CD4-positive, alpha-beta T cell (primary cell): ENCODE results near the gene OCA2. TPM values are rescaled to one million over a fixed set of nuclear protein-coding genes. Genes with fewer than 3 reads are reported as not detected.

ENCODE experiments used
- ATAC-seq: fragments of 200-7000 bp; cut with Tn5 transposase; one replicate; pipeline ENCODE4 v1.10.0; 2022; ENCODE audit warnings: mild to moderate bottlenecking; ENCODE audit not compliant: poor library complexity
- CTCF ChIA-PET: fragments of 350-600 bp; sonication (Branson Sonifier 250); formaldehyde crosslinking; loops from one replicate; lab custom pipeline; 2021; ENCODE audit warnings: antibody characterized with exemption, inconsistent platforms; lab: Charles Lee
- POLR2A ChIA-PET: fragments of 350-600 bp; sonication (Branson Sonifier 250); formaldehyde crosslinking; loops from one replicate; lab custom pipeline; 2021; ENCODE audit warnings: antibody characterized with exemption, inconsistent platforms; lab: Charles Lee
- DNase-seq, 14 experiments: peaks; one replicate each; pipeline ENCODE4 v3.0.0-alpha.2; 2013 to 2020; ENCODE audit warnings: mixed read lengths in 2 of 14
- H3K27ac ChIP-seq, 2 donors: one replicate each; pipeline versions ENCODE4 v1.5.1 to v1.7.0; 2013; ENCODE audit warnings: low read length in 2 of 2, low read depth in 1 of 2, mild to moderate bottlenecking in 1 of 2
- H3K27me3 ChIP-seq, 2 experiments: 1 replicate in 1 of 2; 2 replicates in 1 of 2; pipeline versions ENCODE4 v1.6.1 to v1.7.0; 2013; ENCODE audit warnings: low read length in 2 of 2, control low read depth in 1 of 2, mild to moderate bottlenecking in 1 of 2, moderate library complexity in 1 of 2; ENCODE audit not compliant: insufficient read depth in 2 of 2, control insufficient read depth in 1 of 2
- H3K36me3 ChIP-seq: one replicate; pipeline ENCODE4 v1.6.1; 2013; ENCODE audit warnings: low read length, control low read depth; ENCODE audit not compliant: insufficient read depth
- H3K4me1 ChIP-seq: one replicate; pipeline ENCODE4 v1.6.1; 2013; ENCODE audit warnings: low read length, control low read depth; ENCODE audit not compliant: insufficient read depth
- H3K4me3 ChIP-seq: one replicate; pipeline ENCODE4 v1.5.1; 2013; ENCODE audit warnings: mild to moderate bottlenecking, low read length, moderate library complexity
- H3K9me3 ChIP-seq, 2 experiments: 1 replicate in 1 of 2; 2 replicates in 1 of 2; pipeline versions ENCODE4 v1.6.1 to v1.7.0; 2013; ENCODE audit warnings: low read length in 2 of 2, mild to moderate bottlenecking in 2 of 2, control low read depth in 1 of 2, moderate library complexity in 1 of 2; ENCODE audit not compliant: control insufficient read depth in 1 of 2, insufficient read depth in 1 of 2
- H3K27ac Mint-ChIP-seq: one replicate; pipeline ENCODE4 v1.8.0; 2020; ENCODE audit warnings: mixed read lengths
- H3K27me3 Mint-ChIP-seq: one replicate; pipeline ENCODE4 v1.8.0; 2021; ENCODE audit warnings: mixed read lengths
- H3K36me3 Mint-ChIP-seq: one replicate; pipeline ENCODE4 v1.8.0; 2021; ENCODE audit warnings: low read depth, mixed read lengths
- H3K4me1 Mint-ChIP-seq: one replicate; pipeline ENCODE4 v1.8.0; 2021; ENCODE audit warnings: low read depth, mixed read lengths
- H3K4me3 Mint-ChIP-seq: one replicate; pipeline ENCODE4 v1.8.0; 2020; ENCODE audit warnings: mild to moderate bottlenecking, mixed read lengths
- H3K9me3 Mint-ChIP-seq: one replicate; pipeline ENCODE4 v1.8.0; 2020; ENCODE audit warnings: mixed read lengths
- CTCF ChIP-seq: fragments of 200-600 bp; IDR thresholded peaks from one replicate; pipeline ENCODE4 v1.8.0; 2022; ENCODE audit warnings: antibody characterized with exemption, mild to moderate bottlenecking
- intact Hi-C, 2 experiments: fragments of 100-400 bp; cut with DNase I in 1 of 2; cut with micrococcal nuclease in 1 of 2; formaldehyde crosslinking; loops; one replicate each; pipeline versions ENCODE4 v1.15.1 to v1.9.0; 2023 to 2025; cut with DNase I, micrococcal nuclease
- total RNA-seq, 174 experiments: library from RNA in 2 of 174; stranded (reverse) in 2 of 174; gene quantifications; one replicate each; pipeline ENCODE4 v1.2.3 and lab custom pipeline; 2021 to 2026

The OCA2 gene
- total RNA-seq, 2 experiments from 2014 or later: not detected

DNA sequence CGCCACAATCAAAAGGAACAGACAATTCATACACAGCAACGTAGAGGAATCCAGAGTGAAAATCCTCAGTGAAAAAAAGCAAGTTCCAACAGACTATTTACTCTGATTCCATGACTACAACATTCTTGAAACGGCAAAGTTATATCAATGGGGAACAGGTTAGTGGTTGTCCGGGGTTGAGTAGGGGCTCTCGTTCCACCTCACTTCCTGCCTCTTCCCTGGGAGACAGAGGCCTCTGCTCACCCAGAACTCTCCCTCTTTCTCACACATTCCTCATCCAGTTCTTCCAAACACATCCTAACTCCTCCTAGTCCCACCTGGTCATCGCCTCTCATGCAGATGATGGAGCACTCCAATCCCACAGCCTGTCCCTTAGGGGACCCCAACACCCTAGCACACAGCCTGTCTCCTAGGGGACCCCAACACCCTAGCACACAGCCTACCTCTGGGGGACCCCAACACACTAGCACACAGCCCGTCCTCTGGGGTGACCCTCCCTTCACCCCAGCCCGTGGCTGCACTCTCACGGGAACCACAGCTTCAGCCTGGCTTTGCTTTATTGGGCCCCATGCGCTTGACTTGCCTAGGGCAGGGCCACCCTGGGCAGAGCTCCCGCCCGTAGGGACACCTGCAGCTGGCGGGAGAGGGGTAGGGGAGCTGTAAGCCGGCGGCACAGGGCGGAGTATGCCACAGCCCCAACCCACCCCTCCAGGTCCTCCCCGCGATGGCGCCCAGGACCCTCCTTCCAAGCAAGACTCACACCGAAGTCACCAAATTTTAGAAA, 5.2 kb downstream of the OCA2 start:
- DNase-seq (no peak), ATAC-seq (no peak)
- peaks cover 28 to 39% of the 10 kb centered on the region in 2 experiments for H3K9me3 ChIP-seq
- no peak overlapping the region for H3K27ac ChIP-seq
- ChIA-PET POLR2A (interaction anchor here (1.3 kb wide), 1 partner anchor 14 kb away, joined by 3 read pairs; no protein-coding TSS in a partner anchor), CTCF (no interaction called here)
- H3K4me1 ChIP-seq: peaks cover 51% of the 10 kb centered on the region
- no peak for TF ChIP-seq CTCF
- Mint-ChIP-seq H3K36me3 (peaks cover 15% of the 10 kb centered on the region), H3K27ac (no peak overlapping the region), H3K9me3 (peaks cover 13% of the 10 kb centered on the region), H3K4me3 (peak overlapping the region; percentile 8), H3K4me1 (peaks cover 35% of the 10 kb centered on the region), H3K27me3 (peaks cover 85% of the 10 kb centered on the region)
- intact Hi-C loops: no loop called here
- H3K36me3 ChIP-seq: no peaks in the 10 kb centered on the region
- H3K4me3 ChIP-seq: no peak overlapping the region
- H3K27me3 ChIP-seq: peaks cover 69 to 90% of the 10 kb centered on the region in 2 experiments

GRCh38 chr15:28091313-28091712, 7.8 kb downstream of the OCA2 start:
- H3K27me3 Mint-ChIP-seq: peaks cover 87% of the 10 kb centered on the region
- ChIA-PET CTCF (no interaction called here), POLR2A (no interaction called here)
- peaks cover 15% of the 10 kb centered on the region for H3K36me3 Mint-ChIP-seq
- Histone ChIP-seq H3K4me1 (peaks cover 27% of the 10 kb centered on the region), H3K4me3 (no peak overlapping the region), H3K9me3 (peaks cover 28 to 32% of the 10 kb centered on the region in 2 experiments), H3K27me3 (peaks cover 47 to 64% of the 10 kb centered on the region in 2 experiments), H3K27ac (no peak overlapping the region), H3K36me3 (no peaks in the 10 kb centered on the region)
- TF ChIP-seq CTCF: no peak
- intact Hi-C loops: no loop called here
- peaks cover 19% of the 10 kb centered on the region for H3K4me1 Mint-ChIP-seq
- DNase-seq (no peak), ATAC-seq (no peak)
- H3K9me3 Mint-ChIP-seq: peaks cover 20% of the 10 kb centered on the region
- no peak overlapping the region for H3K4me3 Mint-ChIP-seq
- no peak overlapping the region for H3K27ac Mint-ChIP-seq

GRCh38 chr15:28086175-28086703, 12.9 kb downstream of the OCA2 start:
- ChIA-PET POLR2A (no interaction called here), CTCF (no interaction called here)
- peaks cover 57% of the 10 kb centered on the region for H3K27me3 Mint-ChIP-seq
- intact Hi-C loops: loop anchor here (1.0 to 2.0 kb wide), 2 partner anchors 37 kb away; no protein-coding TSS in a partner anchor
- H3K4me3 Mint-ChIP-seq: no peak overlapping the region
- H3K4me1 Mint-ChIP-seq: no peaks in the 10 kb centered on the region
- H3K4me3 ChIP-seq: no peak overlapping the region
- peaks cover 11% of the 10 kb centered on the region for H3K36me3 Mint-ChIP-seq
- no peaks in the 10 kb centered on the region for H3K36me3 ChIP-seq
- no peak overlapping the region for H3K27ac ChIP-seq
- no peak overlapping the region for H3K27ac Mint-ChIP-seq
- DNase-seq (peak in 12 of 14 experiments; percentile 22 to 84 (median 48)), ATAC-seq (peak; percentile 100)
- peak; percentile 73 for TF ChIP-seq CTCF
- H3K9me3 ChIP-seq: peaks cover 10 to 23% of the 10 kb centered on the region in 2 experiments
- H3K4me1 ChIP-seq: peaks cover 3% of the 10 kb centered on the region
- peaks cover 20% of the 10 kb centered on the region for H3K9me3 Mint-ChIP-seq
- H3K27me3 ChIP-seq: peaks cover 18 to 27% of the 10 kb centered on the region in 2 experiments
